HG02870 (cell line): ENCODE measurements around the gene AP3S2.

ENCODE experiments used
- ATAC-seq: cut with Tn5 transposase; IDR thresholded peaks from one replicate; pipeline ENCODE4 v1.9.1; 2021; ENCODE audit warnings: mild to moderate bottlenecking, moderate library complexity; ENCODE audit not compliant: unreplicated experiment

AP3S2 gene

DNA sequence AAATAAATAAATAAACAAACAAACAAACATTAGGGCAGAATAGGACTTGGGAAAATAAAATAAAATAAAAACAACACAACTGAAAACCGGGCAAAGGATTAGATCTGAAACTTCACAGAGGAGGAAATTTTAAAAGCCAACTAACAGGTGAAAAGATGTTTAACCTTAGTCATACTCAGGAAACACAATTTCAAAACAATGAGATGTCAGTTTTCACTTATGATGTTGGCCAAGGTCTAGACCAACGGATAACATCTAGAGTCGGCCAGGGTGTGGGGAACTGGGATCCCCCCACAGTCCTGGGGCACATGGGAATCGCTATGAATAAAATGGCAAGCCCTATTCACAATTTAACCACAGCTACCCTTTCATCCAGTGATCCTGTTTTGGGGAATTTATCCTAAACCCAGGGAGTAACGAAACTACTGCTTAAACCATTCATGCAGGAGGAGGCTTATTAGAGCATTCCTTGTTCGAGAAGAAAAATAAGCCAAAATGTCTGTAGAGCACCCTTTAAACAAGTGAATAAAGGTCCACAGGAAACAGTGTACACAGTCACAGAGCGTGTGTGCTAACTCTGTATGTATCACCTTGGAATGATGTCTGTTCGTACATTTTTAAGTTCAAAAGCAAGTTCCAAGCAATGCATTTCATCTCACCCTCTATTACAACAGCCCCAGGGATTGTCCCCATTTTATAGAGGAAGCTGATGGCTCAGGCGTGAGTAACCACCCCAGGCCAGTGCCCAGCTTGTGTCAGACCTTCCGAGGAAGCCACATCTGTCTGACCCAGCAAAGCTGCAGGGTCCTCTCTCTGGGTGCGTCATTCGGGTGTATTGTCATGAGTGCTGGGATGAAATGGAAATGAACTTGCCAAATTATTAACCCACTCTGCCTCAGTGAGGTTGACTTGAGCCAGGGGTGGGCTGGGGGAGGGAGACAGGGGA lies 72.9 kb downstream of the AP3S2 start:
- ATAC-seq: no peak

DNA sequence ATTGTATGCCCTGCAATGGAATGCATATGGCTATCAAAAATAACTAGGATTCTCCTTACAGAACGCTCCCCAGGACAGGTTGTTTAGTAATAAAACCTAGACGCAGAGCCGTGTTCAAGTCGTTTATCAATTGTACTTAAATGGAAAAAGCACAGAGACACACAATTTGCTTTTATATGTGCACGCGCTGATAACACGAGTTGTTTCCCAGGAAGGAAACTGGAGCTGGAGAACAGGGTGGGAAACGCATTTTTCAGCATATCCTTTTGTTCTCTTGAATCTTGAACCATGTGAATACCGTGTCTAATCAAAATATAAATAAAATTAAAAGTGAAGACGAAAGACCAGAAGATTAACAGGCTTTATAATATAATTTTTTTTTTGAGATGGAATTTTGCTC lies 75.5 kb downstream of the AP3S2 start:
- ATAC-seq: no peak

DNA sequence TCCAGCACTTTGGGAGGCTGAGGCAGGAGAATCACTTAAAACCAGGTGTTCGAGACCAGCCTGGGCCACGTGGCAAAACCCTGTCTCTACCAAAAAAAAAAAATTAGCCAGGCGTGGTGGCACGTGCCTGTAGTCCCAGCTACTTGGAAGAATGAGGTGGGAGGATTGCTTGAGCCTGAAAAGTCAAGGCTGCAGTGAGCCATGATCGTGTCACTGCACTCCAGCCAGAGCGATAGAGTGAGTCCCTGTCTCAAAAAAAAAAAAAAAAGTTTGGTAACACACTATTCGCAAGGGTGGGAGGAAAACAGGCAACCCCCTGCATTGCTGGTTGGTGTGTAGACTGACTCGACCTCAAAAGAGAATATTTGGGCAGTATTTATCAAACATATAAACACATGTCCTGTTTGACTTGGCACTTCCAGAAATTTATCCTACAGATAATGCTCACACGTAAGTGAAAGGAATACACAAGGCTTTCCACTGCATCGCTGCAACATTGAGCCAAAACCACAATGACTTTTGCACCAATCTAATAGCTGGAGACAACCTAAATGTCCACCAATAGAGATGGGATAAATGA lies 76.0 kb downstream of the AP3S2 start:
- ATAC-seq: no peak

DNA sequence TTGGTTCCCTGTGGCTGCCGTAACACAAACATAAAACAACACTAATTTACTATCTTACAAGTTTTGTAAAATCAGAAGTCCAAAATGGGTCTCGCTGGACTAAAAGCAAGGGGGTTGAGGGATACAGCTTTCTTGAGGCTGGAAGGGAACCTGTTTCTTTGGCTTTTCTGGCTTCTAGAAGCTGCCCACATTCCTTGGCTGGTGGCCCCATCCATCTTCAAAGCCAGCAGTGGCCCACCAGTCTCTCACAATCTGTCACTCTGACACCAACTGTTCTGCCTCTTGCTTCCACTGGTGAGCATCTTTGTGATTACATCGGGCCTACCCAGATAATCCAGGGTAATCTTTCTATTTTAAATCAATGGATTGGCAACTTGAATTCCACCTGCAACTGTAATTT lies 78.0 kb downstream of the AP3S2 start:
- ATAC-seq: no peak

- ATAC-seq: no peak
These were observed 79.6 kb downstream of the AP3S2 start for GRCh38 chr15:89814112-89814742.

- ATAC-seq: no peak
These were observed 80.2 kb downstream of the AP3S2 start for GRCh38 chr15:89813381-89814111.

- ATAC-seq: no peak
These were observed 80.9 kb downstream of the AP3S2 start for GRCh38 chr15:89812847-89813320.

DNA sequence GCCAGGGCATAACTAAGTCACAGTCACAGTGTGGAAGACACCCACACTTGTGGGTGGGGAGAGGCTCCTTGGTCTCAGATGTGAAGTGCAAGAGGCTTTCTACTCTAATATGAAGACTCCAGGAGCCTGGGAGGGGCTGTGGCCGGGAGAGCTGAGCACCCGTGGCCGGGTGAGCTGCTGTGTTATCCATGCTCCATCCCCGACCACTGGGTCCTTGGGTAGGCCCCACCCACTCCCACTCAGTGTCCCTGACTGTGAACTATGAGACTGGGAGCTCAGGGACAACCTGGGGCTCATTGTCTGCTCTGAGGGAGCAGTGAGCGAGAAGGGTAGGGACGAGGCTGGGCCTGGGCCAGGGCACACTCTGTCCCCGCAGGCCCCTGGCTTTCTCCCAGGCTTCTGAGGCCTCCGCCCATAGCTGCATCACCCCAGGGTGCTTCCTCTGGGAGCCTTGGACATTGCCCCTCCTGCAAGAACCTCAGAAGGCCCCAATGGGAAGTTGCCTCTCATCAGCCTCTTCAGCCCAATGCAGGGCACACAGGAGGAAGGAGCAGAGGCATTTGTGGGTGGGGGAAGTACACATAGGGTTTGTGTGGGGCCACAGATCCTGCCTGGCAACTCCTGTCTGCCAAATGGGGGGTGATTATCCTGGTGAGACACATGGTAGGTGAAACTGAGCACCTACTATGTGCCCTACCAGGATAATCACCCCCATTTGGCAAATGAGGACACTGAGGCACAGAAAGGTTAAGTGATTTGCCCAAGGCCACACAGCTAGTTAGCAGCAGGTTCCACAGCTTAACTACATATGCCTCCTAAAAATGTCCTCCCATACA lies 81.6 kb downstream of the AP3S2 start:
- ATAC-seq: no peak

DNA sequence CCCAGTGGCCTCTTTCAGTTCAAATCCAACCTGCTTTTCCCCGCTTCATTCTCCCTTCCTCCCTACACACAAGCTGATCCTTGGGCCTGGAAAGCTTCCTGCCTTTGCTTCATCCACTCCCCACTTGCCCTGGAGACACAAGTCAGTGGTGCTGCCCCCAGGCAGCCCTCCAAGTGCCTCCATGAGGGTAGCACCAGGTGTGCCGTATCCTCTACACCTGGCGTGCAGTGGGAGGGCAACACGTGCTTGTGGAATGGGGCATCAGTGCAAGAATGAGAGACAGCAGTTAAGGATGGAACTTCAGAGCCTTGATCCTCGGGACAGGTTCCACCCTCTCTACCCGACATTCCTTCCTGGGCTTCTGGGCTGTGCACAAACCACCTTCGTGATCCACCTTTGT lies 83.0 kb downstream of the AP3S2 start:
- ATAC-seq: no peak

DNA sequence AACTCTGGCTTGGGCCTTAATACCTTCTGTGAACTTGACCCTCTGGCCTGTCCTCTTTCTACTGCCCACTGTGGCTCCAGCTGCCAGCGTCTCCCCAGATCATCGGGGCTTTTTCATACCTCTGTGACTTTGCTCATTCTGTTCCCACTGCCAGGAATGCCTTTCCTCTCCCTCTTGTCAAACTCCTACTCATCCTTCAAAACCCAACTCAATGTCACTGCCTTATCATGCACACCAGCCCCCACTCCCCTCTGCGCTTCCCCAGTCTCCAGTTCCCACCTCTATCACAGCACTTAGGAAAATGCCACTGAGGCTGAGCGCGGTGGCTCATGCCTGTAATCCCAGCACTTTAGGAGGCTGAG lies 84.0 kb downstream of the AP3S2 start:
- ATAC-seq: no peak

DNA sequence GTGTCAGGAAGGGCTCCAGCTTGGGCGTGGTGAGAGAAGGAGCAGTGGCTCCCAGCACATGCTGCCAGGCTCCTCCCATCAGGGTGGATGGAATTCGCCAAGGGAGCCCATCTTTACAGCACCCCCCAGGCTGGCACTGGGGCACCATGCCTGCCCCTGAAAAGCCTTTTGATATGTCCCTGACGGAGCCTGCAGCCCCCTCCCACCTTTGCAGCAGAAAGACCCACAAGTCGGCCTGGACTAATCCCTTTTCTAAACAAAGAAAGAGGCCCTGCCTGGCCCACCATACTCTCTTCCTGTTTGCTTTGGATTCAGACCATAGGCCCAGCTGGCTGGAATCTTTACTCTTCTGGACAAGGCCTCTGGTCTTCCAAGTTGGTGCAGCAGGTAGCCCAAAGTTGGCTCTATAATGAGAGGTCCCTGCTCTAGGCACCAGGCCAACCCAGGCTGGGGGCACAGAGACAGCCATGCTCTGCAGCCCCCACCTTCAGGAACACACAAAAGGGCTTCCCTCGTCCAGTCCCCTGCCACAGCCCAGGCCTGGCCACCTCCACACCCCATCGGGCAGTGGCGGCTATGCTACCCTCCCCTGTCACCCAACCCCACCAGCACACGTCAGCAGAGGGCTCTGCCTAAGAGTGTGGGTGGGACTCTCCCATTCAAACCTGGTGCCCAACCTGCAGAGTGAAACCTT lies 84.6 kb downstream of the AP3S2 start:
- ATAC-seq: no peak

DNA sequence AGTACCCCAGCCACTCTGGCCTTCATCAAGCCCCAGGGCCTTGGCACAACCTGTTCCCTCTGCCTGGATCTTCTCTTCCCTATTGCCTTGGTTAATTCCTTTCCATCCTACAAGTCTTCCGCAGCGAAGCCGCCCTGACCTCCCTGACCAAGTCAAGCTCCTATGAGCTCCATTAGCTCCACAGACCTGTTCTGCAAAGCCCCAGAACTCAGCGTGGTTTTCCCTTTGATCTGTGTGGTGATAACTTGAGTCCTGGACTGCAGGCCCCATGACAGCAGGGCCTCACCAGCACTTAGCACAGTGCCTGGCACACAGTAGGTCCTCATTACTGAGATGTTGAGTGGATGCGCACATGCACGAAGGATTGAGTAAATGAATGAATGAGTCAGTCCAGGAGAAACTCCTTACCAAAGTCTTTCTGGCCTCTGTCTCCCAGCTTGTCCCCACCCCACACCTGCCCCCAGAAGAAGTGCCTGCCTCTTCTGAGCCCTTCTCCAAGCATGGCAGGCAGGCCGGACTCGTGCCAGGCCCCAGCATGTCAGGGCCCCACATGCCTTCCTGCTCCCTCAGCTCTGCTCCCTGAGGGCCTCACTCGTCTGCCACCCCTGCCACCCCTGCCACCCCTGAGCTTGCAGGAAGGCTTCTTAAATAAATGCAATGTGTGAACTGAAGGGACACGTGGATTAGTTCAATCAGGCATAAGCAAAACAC lies 85.5 kb downstream of the AP3S2 start:
- ATAC-seq: no peak

DNA sequence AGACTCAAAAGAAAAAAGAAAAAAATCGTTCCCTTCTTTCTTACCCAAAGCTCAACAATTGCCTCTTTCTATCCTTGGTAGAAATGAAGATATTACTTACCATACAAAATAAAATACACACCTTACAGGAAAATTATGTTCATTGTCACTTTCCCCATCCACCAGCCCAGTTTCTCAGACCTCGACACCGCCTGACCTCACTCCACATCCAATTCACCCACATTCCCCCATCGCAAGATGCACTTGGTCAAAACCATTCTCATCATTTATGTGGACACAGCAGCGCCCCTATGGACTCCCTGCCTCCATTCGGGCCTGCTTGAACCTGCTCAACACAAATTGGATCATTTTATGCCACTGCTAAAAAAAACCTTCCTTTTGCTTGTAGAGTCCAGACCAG lies 86.1 kb downstream of the AP3S2 start:
- ATAC-seq: no peak

DNA sequence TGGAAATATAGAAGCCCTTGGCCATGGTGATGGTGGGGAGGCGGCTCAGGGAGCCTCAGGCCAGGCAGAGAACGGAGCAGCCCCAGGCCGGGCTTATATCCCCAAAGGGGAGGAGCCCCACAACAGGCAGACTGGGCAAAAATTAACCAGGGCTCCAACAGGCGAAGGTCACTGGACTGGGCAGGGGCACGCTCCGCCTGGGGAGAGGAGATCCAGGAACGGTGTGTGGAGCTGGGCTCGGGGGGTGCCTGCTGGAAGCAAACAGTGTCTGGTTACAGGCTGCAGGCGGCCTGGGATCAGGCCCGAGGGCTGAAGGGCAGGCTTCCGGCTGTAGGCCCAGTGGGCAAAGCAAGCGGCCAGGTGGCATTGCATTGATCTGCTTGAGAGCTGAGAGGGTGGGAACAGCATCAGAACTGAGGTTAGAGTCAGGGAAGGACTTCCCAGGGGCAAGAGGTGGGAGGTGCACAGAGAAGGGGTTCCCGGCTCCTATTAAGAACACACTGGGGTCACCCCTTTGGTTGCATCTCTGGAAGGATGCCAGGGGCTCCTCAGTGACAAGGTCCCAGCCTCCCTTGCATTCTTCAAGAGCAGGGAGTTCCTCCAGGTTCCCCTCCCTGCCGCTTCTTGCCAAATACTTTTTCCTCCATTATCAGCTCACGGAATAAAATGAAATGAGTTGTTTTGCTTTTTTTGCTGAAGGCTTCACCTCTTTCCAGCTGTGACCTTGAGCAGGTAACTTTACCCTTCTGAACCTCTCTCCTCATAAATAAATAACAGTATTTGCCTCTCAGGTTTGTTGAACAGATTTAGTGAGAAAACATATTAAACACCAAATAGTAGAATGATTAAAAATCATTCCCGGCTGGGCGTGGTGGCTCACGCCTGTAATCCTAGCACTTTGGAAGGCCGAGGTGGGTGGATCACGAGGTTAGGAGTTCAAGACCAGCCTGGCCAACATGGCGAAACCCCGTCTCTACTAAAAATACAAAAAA lies 86.9 kb downstream of the AP3S2 start:
- ATAC-seq: no peak

- ATAC-seq: no peak
These were observed 87.6 kb downstream of the AP3S2 start for GRCh38 chr15:89806210-89806558.

GRCh38 chr15:89805241-89806209 lies 88.3 kb downstream of the AP3S2 start:
- ATAC-seq: no peak
